ENCODE measurements around the gene CALY.

CALY gene

DNA sequence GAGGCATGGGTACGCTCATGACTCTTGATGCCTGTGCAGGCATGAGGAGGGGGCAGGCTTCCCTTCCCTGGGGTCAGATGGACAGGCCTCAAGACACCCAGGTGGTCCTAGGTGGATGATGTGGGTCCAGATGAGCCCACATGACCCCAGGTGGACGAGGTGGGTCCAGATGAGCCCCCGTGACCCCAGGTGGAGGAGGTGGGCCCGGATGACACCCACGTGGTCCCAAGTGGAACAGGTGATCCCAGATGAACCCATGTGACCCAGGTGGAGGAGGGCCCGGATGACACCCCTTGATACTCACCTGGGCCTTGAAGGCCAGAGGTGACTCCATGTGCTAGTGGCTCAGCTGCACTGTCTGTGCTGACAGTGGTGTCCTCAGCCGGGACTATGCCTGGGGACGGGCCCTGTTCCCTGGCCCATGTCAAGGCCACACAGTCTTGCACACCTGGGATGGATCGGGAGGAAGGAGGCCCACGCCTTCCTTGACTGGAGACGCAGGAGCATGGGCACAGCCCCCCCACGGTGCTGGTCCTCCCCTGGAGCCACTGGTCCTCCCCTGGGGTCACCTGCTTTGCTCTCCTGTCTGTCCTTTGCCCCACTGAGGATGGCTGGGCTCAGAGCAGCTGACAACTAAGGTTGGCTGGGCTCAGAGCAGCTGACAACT lies 13.7 kb upstream of the CALY start:
- DNase-seq: no peak

DNA sequence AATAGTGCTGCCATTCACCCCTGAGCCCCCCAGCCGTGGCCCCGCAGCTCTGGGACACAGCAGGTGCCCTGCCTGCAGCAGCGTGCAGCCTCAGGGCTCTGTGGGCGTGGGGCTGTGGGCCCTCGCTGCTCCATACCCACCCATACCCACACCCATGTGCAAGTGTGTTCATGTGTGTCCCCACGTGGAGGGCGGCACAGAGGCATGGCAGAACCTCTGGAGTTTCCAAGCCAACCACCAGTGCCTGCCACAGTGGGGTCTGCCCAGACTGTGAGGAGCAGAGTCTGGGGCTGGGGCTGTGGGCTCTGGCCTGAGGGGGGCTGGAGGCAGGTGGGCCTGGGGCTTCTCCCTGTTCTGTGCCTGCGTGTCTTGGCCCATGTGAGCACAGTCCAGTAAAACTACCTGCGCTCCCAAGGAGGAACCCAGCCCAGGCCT lies 12.9 kb upstream of the CALY start:
- no peak for DNase-seq

- no peak for DNase-seq
These were observed 12.5 kb upstream of the CALY start for GRCh38 chr10:133349160-133349568.

- no peak for DNase-seq
These were observed 11.2 kb upstream of the CALY start for GRCh38 chr10:133347710-133348517.

GRCh38 chr10:133346413-133346812 lies 9.7 kb upstream of the CALY start:
- no peak for DNase-seq

GRCh38 chr10:133344236-133344635 lies 7.5 kb upstream of the CALY start:
- no peak for DNase-seq

DNA sequence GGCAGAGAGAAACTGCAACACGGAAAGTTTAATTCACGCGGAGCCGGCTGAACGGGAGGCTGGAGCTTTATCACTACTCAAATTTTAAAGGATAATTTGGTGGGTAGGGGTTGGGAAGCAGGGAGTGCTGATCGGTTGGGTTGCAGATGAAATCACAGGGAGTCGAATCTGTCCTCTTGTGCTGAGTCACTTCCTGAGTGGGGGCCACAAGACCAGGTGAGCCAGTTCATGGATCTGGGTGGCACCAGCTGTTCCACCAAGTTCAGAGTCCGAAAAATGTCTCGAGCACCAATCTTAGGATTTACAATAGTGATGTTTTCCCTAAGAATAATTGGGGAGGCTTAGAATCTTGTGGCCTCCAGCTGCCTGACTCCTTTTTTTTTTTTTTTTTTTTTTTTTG lies 6.9 kb upstream of the CALY start:
- no peak for DNase-seq

- DNase-seq: no peak
These were observed 6.2 kb upstream of the CALY start for GRCh38 chr10:133342942-133343341.

- no peak for DNase-seq
These were observed 5.3 kb upstream of the CALY start for GRCh38 chr10:133341983-133342382.

DNA sequence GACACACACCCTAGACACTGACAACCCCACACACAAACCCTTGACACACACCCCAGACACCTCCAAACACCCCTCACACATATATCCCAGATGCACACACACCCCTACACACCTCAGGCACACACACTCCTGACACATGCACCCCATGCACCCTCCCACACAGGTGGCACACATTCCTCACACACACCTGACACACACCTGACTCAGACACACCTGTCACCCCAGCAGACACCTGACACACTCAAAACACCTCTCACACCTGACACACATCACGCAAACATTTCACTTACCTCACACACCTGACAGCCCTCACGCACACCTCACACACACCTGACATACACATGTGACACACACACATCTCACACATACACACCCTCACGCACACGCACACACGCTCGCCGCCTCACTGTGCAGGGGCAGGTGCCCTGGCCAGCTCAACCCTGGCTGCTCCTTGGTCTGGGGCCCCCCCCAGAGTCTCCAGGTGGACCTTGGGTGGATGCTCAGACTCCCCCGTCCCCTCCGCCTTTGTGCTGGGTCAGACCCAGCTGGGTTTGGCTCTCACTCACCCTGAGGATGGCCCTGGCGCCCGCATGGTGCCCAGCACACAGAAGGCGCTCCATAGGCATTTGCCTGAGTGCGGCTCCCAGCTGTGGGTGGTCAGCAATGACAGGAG lies 3.1 kb upstream of the CALY start:
- no peak for DNase-seq

GRCh38 chr10:133338080-133339071 lies 1.7 kb upstream of the CALY start:
- no peak for DNase-seq

DNA sequence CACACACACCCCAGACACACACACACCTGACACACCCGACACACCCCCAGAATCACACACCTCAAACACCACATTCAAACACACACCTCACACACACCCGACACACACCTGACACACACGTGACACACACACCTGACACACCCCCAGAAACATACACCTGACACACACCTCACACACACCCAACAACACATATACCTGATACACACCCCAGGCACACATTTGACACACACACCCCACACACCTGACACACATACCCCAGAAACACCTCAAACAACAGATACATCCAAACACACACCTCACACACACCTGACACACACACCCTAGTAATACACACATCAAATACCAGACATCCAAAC lies 652 bp upstream of the CALY start:
- DNase-seq: no peak

DNA sequence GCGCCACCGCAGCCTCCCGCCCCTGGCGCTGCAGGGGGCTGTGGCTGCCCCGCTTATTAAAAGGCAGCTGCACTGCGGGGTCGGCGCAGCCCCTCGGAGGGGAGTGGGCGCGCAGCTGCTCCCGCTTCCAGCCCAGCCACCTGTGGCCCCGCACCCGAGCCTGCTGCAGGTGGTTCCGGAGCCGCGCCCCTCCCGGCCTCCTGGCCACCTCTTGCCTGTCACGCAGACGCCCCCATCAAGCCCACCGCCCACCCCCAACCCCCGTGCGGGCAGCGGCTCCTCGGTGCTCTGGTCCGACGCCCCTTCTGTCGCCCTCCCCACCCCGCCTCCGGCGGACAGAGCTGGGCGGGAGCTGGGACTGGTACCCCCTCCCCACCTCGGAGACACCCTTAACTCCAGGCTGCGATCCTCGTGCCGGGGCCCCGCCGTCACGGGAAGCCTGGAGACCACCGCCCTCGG lies 549 bp downstream of the CALY start:
- no peak for DNase-seq

DNA sequence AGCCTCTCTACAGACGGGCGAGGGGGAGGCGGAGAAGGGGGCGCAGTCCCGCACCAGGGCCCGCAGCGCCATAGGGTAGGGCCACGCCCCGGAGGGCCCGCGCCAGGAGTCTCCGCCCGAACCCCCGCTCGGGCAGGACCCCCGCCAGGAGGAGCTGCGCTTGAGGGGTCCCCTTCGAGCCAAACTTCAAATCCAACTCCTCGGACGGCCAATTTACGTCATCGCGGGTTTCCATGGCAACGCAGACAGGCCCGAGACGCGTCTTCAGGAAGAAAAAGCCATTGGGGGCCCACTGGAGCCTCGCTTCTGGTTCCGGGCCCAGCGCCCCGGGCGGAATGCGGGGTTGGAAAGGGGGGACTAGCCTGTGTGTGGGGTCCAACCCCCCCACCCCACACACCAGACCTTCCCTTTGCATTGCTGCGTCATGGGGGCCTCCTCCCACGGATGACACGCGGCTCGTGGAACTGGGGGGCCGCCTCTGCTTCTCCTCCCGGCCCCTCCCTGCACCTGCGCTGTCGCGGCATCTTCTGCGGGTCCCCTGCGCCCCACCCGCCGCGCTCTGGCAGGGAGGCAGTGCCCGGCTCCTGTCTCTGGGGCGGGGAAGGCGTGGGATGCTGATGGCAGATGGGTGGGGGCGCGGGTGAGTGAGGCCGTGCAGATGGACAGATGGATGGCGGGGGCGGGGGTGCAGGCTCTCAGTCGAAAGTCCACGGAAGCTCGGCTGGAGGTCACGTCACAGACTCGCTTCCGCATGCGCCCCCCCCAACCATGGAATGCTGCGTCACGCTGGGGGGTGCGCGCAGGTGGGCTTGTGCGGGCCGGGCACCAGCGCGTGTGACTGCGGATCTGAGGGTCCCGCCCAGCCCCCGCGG lies 1.2 kb downstream of the CALY start:
- DNase-seq: no peak

DNA sequence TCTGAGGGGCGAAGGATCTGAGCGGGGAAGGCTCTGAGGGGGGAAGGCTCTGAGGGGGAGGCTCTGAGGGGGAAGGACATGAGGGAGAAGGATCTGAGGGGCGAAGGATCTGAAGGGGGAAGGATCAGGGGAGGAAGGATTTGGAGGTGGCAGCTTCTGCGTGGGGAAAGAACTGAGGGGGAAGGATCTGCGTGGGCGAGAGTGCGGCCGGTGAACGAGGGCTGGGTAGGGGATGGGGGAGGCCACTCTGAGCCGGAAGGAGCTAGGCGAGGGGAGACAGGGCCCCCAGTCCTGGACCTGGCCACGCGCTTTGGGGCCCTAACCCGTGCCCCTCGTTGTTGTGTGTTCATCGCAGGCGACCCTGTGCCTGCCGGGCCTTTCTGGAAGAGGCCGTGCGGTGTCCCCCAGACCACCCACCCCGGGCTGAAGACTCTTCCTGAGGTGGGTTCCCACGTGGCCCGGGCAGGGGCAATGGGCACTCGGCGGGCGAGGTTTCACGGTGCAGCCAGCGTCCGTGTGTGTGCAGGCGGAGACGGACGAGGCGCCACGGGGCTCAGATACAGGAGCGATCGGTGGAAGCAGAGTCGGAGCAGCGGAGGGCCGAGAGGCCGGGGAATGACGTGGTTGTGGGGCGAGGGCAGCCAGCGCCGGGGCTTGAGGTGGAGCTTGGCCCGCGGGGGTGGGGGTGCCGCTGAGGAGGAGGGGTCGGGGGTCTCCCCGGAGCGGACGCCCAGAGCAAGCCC lies 2.0 kb downstream of the CALY start:
- no peak for DNase-seq

DNA sequence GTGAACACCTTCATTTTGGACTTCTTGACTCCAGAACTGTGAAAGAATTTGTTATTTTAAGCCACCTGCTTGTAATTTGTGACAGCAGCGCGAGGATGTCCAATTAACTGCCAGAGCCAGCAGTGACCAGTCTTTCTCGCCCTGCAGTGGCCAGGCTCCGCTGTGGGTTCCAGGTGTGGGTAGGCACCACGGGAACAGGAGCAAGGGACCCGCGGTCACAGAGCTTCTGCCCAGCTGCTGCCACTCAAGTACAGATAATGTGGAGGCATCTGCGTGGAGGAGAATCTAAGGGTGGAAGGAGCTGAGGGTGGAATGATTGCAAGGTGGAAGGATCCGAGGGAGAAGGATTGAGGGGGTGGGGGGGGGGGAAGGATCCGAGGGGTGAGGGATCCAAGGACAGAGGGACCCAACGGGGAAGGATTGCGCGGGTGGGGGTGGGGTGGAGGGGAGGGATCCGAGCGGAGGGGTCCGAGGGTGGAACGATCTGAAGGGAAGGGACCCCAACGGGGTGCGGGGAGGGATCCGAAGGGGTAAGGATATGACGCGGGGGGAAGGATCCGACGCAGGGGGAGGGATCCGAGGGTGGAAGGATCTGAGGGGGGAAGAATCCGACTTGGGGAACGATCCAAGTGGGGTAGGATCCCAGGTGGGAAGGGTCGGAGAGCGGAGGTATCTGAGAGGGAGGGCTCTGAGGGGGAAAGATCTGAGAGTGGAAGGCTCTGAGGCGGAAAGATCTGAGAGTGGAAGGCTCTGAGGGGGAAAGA lies 3.6 kb downstream of the CALY start:
- DNase-seq: no peak

GRCh38 chr10:133329491-133330202 lies 7.0 kb downstream of the CALY start:
- DNase-seq: peak; percentile 59

DNA sequence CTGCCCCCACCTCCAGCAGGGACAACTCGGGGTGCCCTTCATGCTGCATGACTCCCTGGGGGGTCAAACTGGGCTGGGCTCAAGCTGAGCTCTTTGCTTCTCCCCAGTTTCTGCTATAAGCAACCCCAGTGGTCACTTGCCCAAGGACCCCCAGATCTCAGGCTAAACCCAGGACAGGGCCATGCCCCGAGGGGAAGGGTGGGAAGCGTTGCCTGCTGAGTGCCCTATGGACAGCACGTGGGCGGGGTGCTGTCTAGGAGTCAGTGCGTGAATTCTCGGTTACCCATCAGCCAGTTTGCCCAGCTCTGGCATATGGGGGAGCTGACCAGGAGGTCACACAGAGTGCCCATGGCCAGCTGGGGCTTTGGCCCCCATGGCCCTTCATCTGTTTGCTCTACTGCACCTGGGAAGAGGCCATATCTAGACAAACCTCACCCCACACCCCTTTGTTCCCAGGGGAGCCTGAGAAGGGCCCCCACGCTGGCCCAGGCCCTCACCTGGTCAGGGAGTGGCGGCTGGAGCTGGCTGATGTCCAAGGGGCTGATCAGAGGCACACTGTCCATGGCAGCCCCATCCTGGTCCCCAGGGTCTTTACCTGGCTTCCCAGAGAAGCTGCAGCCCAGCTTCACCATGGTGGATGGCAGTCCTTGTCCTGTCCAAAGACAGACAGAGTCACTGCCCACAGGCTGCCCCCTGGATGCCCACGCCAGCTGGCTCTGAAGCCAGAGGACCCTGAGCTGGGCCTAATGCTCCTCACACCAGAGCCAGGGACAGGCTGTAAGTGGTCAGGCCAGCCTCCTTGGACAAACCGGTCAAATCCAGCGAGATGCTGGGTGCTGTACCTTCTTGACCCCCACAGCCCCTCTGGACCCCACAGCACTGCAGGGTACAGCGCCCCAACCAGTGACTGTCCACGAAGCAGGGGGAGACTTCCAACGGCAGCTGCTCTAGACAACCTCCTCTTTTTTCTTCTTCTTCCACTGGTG lies 8.0 kb downstream of the CALY start:
- no peak for DNase-seq
